Measurements from ENCODE around the gene TCAIM.
"Not testable (repeated sequence)": the region's sequence is repeated elsewhere in the genome, so short reads cannot be mapped to it uniquely, and the experiment has no call there.

Gene TCAIM

GRCh38 chr3:44342176-44342790, 3.7 kb downstream of the TCAIM start:
- H3K27me3 ChIP-seq (ENCODE audit: insufficient read depth, low read length, poor library complexity) = no peaks in the 10 kb centered on the region
- H3K27ac ChIP-seq (ENCODE audit: low read length) = no peak overlapping the region
- H3K4me1 ChIP-seq (ENCODE audit: insufficient read depth, low read length) = peaks cover 22% of the 10 kb centered on the region
- H3K79me2 ChIP-seq (ENCODE audit: insufficient read depth, low read length) = peaks cover 37% of the 10 kb centered on the region
- no peak overlapping the region for H3K4me2 ChIP-seq (ENCODE audit: insufficient read depth, low read length)
- no peak overlapping the region for H2AFZ ChIP-seq (ENCODE audit: low read depth, low read length)
- no peak overlapping the region for H3K4me3 ChIP-seq (ENCODE audit: low read depth in 1 of 2, low read length in 2 of 2)
- TF ChIP-seq EZH2 (IDR thresholded peaks at IDR 0.05; ENCODE audit: borderline replicate concordance, low read depth, low read length, severe bottlenecking) = no peak
- H3K9me3 ChIP-seq (ENCODE audit: insufficient read depth, low read length, severe bottlenecking) = no peaks in the 10 kb centered on the region
- no peak for DNase-seq
- 0 out of 2 replicates have a peak, but pooled peaks cover 2% of the 10 kb centered on the region for H3K36me3 ChIP-seq (ENCODE audit: insufficient read depth, low read length)
- no peaks in the 10 kb centered on the region for H4K20me1 ChIP-seq (ENCODE audit: insufficient read depth, low read length)
- ATAC-seq (ENCODE audit: insufficient read depth, low read depth) = no peak
- H3K9ac ChIP-seq (ENCODE audit: low read depth, low read length) = no peak overlapping the region

GRCh38 chr3:44343421-44343820, 4.9 kb downstream of the TCAIM start:
- Histone ChIP-seq H3K4me3 (ENCODE audit: low read depth in 1 of 2, low read length in 2 of 2) (no peak overlapping the region), H3K27me3 (ENCODE audit: insufficient read depth, low read length, poor library complexity) (no peaks in the 10 kb centered on the region), H3K9me3 (ENCODE audit: insufficient read depth, low read length, severe bottlenecking) (no peaks in the 10 kb centered on the region), H4K20me1 (ENCODE audit: insufficient read depth, low read length) (no peaks in the 10 kb centered on the region), H3K36me3 (ENCODE audit: insufficient read depth, low read length) (0 out of 2 replicates have a peak, but pooled peaks cover 2% of the 10 kb centered on the region), H3K4me1 (ENCODE audit: insufficient read depth, low read length) (peaks cover 16% of the 10 kb centered on the region), H3K79me2 (ENCODE audit: insufficient read depth, low read length) (peaks cover 37% of the 10 kb centered on the region), H2AFZ (ENCODE audit: low read depth, low read length) (no peak overlapping the region), H3K4me2 (ENCODE audit: insufficient read depth, low read length) (no peak overlapping the region), H3K9ac (ENCODE audit: low read depth, low read length) (no peak overlapping the region), H3K27ac (ENCODE audit: low read length) (no peak overlapping the region)
- no peak for ATAC-seq (ENCODE audit: insufficient read depth, low read depth)
- TF ChIP-seq CTCF (IDR thresholded peaks at IDR 0.05; ENCODE audit: borderline replicate concordance, extremely low read depth, low read length, poor library complexity, severe bottlenecking) (no peak), EZH2 (IDR thresholded peaks at IDR 0.05; ENCODE audit: borderline replicate concordance, low read depth, low read length, severe bottlenecking) (no peak)
- DNase-seq = no peak

- not testable (repeated sequence) for H2AFZ ChIP-seq (ENCODE audit: low read depth, low read length); H3K4me2 ChIP-seq (ENCODE audit: insufficient read depth, low read length); H3K27ac ChIP-seq (ENCODE audit: low read length); H3K27me3 ChIP-seq (ENCODE audit: insufficient read depth, low read length, poor library complexity); H3K36me3 ChIP-seq (ENCODE audit: insufficient read depth, low read length); DNase-seq; ATAC-seq (ENCODE audit: insufficient read depth, low read depth); H3K79me2 ChIP-seq (ENCODE audit: insufficient read depth, low read length); H3K4me3 ChIP-seq (ENCODE audit: low read depth in 1 of 2, low read length in 2 of 2); H3K9me3 ChIP-seq (ENCODE audit: insufficient read depth, low read length, severe bottlenecking); H3K4me1 ChIP-seq (ENCODE audit: insufficient read depth, low read length); H3K9ac ChIP-seq (ENCODE audit: low read depth, low read length); H4K20me1 ChIP-seq (ENCODE audit: insufficient read depth, low read length)
These were observed 8.0 kb downstream of the TCAIM start for GRCh38 chr3:44346590-44346989.

GRCh38 chr3:44348993-44349392, 10.4 kb downstream of the TCAIM start:
- no peaks in the 10 kb centered on the region for H3K4me1 ChIP-seq (ENCODE audit: insufficient read depth, low read length)
- no peaks in the 10 kb centered on the region for H3K9me3 ChIP-seq (ENCODE audit: insufficient read depth, low read length, severe bottlenecking)
- no peak overlapping the region for H2AFZ ChIP-seq (ENCODE audit: low read depth, low read length)
- H3K36me3 ChIP-seq (ENCODE audit: insufficient read depth, low read length) = no peaks in the 10 kb centered on the region; the same call in 1 of the 2 replicates
- ATAC-seq (ENCODE audit: insufficient read depth, low read depth) (no peak), DNase-seq (no peak)
- peaks cover 8% of the 10 kb centered on the region; the same call in 1 of the 2 replicates for H3K79me2 ChIP-seq (ENCODE audit: insufficient read depth, low read length)
- H3K27ac ChIP-seq (ENCODE audit: low read length) = no peak overlapping the region
- no peak overlapping the region for H3K4me3 ChIP-seq (ENCODE audit: low read depth in 1 of 2, low read length in 2 of 2)
- TF ChIP-seq CTCF (IDR thresholded peaks at IDR 0.05; ENCODE audit: borderline replicate concordance, extremely low read depth, low read length, poor library complexity, severe bottlenecking) = no peak
- no peak for TF ChIP-seq EZH2 (IDR thresholded peaks at IDR 0.05; ENCODE audit: borderline replicate concordance, low read depth, low read length, severe bottlenecking)
- no peak overlapping the region for H3K9ac ChIP-seq (ENCODE audit: low read depth, low read length)
- no peaks in the 10 kb centered on the region for H4K20me1 ChIP-seq (ENCODE audit: insufficient read depth, low read length)
- no peak overlapping the region for H3K4me2 ChIP-seq (ENCODE audit: insufficient read depth, low read length)
- H3K27me3 ChIP-seq (ENCODE audit: insufficient read depth, low read length, poor library complexity) = no peaks in the 10 kb centered on the region
